Anterior cingulate cortex (tissue), 58 donors: ENCODE results near the gene SLC6A17.
A peak's percentile ranks its signal among the peaks of the same experiment; 100 is the strongest.

Experiments used
- DNase-seq, 58 donors: peaks; one replicate each; lab custom pipeline; 2025; lab: John Stamatoyannopoulos, UW

SLC6A17 gene

DNA sequence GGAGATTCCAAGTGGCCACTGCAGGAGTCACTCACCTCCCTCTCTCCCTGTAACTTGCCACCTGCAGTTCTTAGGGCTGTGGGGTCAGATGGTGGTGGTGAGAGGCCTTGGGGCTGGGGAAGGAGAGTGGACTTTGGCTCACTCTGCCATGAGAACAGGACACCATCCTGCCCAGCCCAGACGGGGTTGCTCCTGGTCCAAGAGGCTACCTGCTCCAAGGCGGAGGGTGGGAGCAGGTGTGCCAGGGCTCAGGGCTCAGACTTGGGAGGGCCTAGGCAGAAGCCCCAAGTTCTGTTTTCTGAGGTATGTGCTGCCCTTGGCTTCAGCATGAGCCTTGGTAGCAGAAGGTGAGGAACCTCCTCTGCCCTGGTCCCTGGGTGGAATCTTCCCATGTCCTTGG lies 48.5 kb downstream of the SLC6A17 start:
- no peak for DNase-seq

DNA sequence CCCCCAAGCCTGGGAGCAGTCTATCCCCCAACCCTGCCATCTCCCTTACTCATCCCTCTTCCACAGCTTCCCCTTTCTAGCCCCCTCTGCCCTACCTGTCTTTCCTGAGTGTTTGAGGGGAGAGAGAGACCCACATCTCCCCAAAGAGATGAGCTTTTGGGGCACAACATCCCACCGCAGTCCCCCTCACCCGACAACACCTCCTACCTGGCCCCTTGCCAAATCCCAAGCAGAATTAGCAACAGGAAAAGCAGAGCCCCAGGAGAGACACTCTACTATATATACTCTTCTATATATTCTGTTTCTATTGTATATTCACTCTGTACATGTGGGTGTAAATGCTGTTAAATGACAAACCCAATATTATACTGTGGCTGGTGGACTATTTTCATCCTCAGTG lies 49.9 kb downstream of the SLC6A17 start:
- DNase-seq: peak in 1 of 58 donors; percentile 43

DNA sequence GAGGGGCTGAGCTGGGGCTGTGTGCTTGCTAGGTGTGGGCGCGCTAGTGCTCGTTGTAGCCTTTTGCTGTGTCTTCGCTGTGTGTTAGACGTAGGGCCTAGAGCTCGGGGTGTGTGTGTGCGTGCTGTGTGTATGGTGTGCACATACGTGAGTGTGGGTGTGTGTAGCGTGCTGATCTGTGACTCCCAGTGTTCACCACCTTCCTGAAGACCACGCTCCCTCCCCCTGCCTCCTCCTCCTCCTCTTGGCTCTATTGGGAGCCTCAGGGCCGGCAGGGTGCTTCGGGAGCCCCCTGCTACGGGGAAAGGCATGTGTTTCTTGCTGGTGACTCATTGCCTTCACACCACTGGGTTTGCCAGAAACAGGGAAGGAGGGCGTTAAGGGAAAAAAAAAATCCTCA lies 50.4 kb downstream of the SLC6A17 start:
- DNase-seq: peak in 31 of 58 donors; percentile 19 to 84 (median 47)

DNA sequence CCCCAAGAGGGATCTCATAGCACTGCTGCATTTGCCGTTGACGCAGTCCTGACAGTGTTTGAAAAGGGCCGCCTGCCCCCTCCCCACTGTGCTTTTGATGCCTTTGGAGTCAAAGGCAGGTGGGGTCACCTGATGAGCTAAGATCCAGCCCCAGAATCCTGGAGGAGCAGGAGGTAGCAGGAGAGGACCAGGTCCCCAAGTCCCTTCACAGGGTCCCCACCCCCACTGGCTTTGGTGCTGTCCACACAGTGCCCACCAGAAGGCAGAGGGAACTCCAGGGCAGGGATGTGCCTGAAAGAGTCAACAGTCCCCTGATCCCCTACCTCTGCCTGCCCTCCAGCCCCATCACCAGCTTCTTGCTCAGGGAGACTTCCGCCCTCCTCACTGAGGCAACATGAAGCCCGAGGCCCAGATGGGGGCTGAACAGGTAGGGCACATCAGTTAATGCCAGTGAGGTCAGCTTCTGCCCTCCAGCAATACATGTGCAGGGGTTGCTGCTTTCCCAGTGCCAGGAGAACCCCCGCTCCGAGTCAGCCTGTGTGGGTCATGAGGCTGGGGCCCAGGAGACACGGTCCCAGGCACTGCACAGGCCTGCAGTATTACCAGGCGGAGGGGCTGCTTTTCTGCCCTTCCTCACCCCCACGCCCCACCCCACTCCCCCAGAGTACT lies 51.0 kb downstream of the SLC6A17 start:
- no peak for DNase-seq

DNA sequence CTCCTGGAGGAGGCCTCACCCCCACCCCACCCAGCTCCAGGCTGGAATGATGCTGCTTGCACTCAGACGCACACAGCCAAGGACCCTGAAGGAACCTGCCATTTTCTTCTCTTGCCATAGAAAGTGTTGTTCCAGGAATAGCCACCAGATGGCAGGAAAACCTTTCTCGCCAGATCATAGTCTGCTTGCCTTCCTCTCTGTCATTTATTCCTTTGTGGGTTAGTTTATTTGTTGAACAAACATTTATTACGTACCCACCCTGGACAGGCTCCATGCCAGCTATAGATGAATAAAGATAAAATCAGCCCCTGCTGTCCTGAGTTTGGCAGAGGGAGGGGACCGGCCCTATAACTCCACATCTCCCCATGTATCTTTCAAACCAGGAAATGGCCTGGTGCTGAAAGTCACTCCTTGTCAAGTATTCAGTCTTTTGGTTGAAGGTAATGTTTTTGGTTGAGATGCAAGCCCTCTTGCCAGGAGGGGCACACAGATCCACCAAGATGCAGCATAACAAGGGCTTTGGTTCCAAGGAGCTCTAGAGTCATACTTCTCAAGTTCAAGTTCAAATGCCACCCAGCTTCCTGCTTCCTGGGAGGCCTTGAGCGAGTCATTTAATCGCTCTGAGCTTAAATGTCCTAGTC lies 52.8 kb downstream of the SLC6A17 start:
- DNase-seq: peak in 26 of 58 donors; percentile 11 to 64 (median 36)

DNA sequence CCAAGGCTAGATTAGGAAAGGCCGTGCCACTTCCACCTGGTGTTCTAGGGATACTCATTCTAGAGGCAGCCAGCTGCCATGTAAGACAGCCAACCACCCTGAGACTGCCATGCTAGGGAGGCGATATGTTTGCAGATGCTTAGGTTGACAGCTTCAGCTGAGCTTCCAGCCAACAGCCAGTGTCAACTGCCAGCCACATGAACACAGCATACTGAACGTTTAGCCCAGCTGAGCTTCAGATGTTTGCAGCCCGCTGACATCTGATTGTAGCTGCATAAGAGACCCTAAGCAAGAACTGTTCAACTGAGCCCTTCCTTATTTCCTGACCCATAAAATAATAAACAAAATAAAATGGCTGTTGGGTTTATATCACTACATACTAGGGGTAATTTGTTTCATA lies 54.9 kb downstream of the SLC6A17 start:
- DNase-seq: no peak

DNA sequence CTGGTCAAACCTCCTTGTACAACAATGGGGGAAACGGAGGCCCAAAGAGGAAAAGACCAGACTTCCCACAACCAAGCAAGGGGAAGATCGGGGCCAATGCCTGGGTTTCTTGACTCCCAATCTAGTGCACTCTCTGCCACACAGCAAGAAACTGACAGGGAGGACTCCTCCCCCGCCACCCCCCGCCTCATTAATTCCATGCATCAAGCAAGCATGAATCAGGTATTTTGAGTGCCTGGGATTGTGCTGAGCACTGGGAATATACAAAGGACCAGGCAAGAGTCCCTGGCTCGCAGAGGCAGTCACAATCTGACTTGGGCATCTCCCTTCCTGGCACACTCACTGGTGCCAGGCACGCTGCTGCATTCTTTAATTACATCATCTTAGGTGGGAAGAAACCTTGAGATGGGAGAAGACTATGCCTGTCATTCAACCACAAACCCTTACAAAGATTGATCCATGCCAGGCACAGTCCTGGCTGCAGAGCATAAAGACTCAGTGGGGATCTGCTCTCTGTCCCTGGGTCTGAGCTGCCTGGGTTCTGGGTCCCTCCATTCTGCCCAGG lies 55.4 kb downstream of the SLC6A17 start:
- no peak for DNase-seq

DNA sequence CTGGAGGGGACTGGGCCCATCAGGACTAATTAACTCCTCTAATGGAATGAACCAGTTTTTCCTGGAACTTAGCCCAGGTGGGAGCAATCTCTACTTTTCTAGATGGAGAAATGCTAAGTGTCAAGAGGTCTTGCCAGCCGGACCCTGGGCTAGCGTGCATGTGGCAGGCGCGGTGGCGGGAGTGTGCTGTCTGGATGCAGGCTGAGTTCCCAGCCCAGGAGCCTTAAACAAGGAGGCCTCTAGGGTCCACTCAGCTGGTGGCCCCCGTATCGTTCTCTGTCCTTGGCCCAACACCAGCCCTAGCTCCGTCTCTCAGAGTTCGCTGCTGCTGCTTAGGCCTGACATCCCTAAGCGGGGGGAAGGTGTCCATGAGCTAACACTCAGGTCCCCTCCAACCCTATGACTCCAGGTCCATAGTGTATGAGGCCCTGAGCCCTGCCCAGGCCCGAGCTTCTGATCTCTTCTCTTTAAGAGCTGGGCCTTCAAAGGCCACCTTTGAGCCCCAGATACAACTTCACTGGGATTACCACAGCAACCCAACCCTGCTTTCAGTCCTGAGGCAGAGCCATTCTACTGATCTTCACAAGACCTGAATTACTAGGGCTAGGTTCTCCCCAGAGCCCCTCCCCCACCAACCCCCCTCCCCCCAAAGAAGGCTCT lies 56.1 kb downstream of the SLC6A17 start:
- DNase-seq: no peak

DNA sequence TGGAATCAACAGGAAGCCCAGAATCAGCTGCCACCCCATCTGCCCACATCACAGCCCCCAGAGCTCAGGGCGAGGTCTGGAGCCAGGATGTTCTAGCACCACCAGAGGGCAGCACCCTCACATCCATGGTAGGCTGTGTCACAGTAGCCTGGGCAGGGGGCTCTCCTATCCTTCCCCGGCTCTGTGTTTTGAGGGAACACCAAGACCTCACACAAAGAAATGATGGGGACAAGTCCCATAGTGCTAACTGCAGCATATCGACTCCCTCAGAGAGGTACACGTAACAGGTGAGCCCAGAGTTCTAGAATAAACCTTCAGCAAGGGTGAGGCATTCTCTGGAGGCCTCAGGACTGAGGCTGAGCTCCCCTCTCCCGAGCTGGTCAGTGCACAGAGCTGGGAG lies 57.5 kb downstream of the SLC6A17 start:
- peak in 40 of 58 donors; percentile 15 to 78 (median 38) for DNase-seq

DNA sequence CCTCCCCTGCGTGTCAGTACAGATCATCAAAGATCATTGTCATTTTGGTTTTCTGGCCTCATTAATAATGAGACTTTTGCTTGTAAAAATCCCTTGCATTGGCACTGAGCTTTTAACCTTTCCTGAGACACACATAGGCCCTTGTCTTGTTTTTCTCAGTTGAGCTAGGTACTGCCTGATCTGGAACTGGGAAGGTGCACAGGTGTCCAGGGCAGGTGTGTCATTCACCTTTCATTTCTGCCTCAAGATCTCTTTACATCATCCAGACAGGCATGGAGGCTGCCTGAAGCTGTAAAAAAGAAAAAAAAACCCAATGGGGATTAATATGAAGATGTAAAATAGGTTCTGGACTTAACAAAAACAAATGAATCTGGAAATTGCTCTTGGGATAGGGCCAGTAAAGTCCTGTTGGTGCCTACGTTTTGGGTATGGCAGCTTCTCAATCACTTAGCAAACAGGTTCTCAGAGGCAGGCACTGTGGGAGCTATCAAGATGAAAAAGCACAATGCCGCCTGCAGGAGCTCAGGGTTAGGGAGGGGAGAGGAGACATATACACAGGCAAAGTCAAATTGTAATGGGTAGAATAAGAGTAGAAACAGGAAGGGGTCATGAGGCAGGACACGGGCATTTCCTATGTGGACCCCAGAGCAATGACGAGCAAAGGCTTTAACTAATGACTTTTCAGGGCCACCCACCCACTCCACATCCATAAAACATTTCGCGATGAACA lies 58.8 kb downstream of the SLC6A17 start:
- peak in 1 of 58 donors; percentile 54 for DNase-seq

DNA sequence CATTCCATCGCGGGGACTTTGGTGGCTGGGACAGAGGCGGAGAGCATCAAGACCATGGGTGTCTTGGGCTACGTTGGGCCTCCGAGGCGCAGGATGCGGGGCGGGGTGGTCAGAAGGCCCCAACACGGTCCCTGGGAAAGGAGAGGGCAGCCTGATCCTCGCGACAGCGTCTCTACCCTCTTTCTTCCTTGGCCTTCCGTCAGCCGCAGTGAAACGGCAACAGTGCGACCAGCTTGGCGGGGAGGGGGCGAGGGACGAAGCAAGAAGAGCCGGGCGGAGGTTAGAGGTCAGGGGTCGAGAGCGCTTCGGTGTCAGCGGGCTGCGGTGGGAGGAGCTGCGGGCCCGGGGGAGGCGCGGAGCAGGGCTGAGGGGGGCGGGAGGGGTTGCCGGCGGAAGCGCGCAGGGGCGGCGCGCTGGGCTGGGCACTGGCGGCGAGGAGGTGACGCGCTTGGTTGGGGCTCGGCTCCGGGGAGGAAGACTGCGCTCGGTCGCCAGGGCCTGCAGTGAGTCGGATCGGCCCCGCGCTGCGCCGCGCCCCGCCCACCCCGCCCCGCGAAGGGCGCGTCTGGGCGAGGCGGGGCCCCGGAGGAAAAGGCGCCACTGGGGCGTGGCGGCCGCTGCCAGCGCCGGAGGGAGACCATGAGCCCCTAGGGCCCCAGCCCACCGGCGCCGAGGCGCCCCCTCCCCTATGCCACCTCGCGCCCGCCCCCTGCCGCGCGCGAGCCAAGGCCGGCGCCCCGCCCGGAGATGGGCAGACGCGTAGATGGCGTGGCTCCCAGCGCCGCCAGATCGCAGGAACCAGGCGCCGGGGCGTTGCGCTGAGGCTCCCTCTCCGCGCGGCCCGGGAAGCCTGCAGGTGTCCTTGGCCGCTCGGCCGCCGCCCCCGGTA lies 59.7 kb downstream of the SLC6A17 start, which contains the start of gene KCNC4:
KCNC4 (plus strand) TSS at position 600 of the 889 bp plus-strand sequence. CDS start 1,186 bp downstream, outside the sequence.
- DNase-seq: peak in 52 of 58 donors; percentile 42 to 86 (median 68)

DNA sequence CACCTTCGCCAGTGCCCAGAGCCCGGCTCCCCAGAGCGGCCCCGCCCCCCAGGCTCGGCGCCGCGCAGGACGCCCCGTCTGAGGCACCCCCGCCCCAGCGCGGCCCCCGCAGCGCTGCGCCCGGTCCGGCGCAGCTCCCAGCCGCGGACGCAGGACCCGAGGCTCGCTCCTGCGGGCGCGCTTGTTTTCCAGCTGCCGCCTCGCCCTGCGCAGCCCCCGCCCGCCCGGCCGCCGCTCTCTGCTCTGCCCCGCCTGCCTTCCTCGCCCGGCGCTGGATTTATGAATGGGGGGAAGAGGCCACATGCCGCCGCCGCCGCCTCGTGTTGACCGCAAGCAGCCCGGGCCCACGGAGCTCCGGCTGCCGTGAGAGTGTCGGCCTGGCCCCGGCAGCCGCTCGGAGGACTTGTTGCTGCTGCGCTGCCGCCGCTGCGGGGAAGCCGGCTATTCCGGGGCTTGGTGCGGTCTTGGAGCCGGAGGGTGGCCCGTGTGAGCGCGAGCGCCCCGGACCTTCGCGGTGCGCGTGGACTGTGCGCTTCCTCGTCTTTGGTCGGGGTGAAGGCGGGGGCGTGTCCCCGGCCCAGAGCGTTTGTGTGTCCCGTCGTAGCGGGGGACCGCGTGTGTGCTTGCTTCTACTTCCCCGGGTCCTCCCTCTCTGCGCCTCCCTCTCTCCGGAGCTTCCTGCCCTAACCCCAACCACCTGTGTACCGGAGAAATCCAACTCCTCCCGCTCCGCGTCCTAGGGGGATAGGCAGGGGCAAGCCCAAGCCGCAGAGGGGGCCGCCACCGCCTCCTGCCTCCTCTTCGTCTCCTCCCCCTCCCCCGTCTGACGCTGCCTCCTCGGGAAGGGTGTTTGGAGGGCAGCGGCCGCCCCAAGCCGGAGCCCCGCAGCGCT lies 60.6 kb downstream of the SLC6A17 start:
- DNase-seq: peak in 12 of 58 donors; percentile 12 to 61 (median 38)

DNA sequence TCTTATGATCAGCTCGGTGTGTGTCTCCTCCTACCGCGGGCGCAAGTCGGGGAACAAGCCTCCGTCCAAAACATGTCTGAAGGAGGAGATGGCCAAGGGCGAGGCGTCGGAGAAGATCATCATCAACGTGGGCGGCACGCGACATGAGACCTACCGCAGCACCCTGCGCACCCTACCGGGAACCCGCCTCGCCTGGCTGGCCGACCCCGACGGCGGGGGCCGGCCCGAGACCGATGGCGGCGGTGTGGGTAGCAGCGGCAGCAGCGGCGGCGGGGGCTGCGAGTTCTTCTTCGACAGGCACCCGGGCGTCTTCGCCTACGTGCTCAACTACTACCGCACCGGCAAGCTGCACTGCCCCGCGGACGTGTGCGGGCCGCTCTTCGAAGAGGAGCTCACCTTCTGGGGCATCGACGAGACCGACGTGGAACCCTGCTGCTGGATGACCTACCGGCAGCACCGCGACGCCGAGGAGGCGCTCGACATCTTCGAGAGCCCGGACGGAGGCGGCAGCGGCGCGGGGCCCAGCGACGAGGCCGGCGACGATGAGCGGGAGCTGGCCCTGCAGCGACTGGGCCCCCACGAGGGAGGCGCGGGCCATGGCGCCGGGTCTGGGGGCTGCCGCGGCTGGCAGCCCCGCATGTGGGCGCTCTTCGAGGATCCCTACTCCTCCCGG lies 61.3 kb downstream of the SLC6A17 start:
- no peak for DNase-seq

DNA sequence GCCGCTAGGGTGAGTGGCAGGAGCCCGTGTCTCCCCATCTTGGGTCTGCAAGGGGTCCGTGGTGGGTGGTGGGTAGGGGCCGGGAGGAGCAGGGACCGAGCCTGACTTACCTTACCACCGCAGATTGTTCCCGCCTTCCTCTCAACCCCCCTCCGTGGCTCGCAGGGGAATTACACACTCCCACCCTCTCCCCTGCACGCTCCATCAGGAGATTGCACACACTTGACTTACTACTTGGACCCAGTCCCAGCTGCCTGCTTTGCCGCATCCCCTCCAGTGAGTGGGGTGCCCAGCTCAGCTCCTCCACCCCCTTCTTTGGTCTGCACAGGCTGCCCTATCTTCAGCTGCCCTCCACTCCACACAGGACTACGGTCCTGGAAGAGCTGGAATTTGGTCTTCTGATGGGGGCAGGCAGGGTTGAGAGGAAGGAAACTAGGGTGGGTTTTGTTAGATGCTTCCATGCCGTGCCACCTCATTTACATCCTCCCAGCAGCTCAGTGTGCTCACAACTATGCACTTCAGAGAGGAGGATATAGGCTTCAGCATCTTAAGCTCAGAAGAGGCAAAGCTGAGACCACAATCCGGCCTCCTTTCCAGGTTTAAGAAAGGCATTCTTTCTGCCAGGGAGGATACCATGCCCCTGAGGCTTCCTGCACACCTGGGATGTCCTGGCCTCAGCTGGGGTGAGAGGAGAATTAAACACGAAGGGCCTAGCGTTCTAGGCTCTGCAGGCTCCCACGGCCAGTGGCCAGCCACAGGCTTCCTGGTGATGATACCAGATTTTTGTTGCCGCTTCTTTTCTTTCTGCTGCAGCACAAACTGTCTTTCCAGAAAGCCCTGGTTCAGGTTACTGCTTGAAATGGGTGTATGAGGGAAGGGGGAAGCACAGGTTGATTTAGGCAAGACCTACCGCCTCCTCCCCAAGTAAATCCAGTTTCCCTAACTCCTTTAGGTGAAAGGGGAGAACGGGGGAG lies 62.2 kb downstream of the SLC6A17 start:
- peak in 15 of 58 donors; percentile 12 to 67 (median 37) for DNase-seq

DNA sequence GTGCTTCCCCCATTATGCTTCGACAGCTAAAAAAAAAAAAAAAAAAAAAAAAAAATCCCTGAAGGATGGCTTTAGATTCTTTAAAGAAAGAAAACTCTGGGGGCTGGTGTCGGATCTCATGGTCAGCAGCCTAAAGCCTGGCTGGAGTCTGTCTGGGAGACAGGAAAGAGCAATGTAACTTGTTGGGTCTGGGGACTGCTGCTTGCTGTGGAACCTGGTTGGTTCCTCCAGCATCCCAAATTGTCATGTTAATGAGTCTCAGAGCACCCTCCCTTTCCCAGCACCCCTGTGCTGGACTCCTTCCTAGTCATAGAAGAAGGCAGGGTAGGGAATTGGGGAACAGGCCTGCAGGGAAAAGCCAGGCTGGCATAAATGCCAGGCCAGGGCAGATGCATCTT lies 62.8 kb downstream of the SLC6A17 start:
- no peak for DNase-seq
